ENCODE measurements around the gene ETV5.

Gene ETV5

GRCh38 chr3:186046838-186047237 is 62.1 kb downstream of the ETV5 start:
- ChIA-PET POLR2A (no interaction called here), CTCF (no interaction called here)
- TF ChIP-seq L3MBTL2 (conservative IDR thresholded peaks at IDR 0.05) (no peak), FOXK2 (IDR thresholded peaks at IDR 0.05) (no peak)
- DNase-seq (ENCODE audit: extremely low spot score): no peak

GRCh38 chr3:186044968-186045367 is 63.9 kb downstream of the ETV5 start:
- no peak for TF ChIP-seq LEF1 (IDR thresholded peaks at IDR 0.05; ENCODE audit: borderline replicate concordance)
- TF ChIP-seq HDGF (IDR thresholded peaks at IDR 0.05; ENCODE audit: borderline replicate concordance): no peak
- no peak for TF ChIP-seq SP1 (IDR thresholded peaks at IDR 0.05)
- TF ChIP-seq NFRKB (IDR thresholded peaks at IDR 0.05): no peak
- TF ChIP-seq PKNOX1 (IDR thresholded peaks at IDR 0.05): no peak
- TF ChIP-seq FOXA1 (IDR thresholded peaks at IDR 0.05): no peak
- TF ChIP-seq TARDBP (IDR thresholded peaks at IDR 0.05): no peak
- TF ChIP-seq CTBP1 (IDR thresholded peaks at IDR 0.05; ENCODE audit: borderline replicate concordance): no peak
- no peak for TF ChIP-seq L3MBTL2 (conservative IDR thresholded peaks at IDR 0.05)
- TF ChIP-seq BHLHE40 (IDR thresholded peaks at IDR 0.05; ENCODE audit: borderline replicate concordance): no peak

GRCh38 chr3:186044427-186044826 is 64.5 kb downstream of the ETV5 start:
- POLR2A ChIA-PET: no interaction called here

More at GRCh38 chr3:186044968-186045367, 63.9 kb downstream of the ETV5 start:
- ChIA-PET CTCF (no interaction called here), POLR2A (no interaction called here)
- DNase-seq (ENCODE audit: extremely low spot score): no peak

GRCh38 chr3:186042521-186043202 is 66.2 kb downstream of the ETV5 start:
- ChIA-PET CTCF (no interaction called here), POLR2A (no interaction called here)
- no peak for DNase-seq (ENCODE audit: extremely low spot score)
- no peak for TF ChIP-seq ZNF384 (IDR thresholded peaks at IDR 0.05)
- no peak for TF ChIP-seq SUZ12 (IDR thresholded peaks at IDR 0.05)
- TF ChIP-seq FOXA1 (IDR thresholded peaks at IDR 0.05): no peak
- no peak for TF ChIP-seq PKNOX1 (IDR thresholded peaks at IDR 0.05)
- TF ChIP-seq HDGF (IDR thresholded peaks at IDR 0.05; ENCODE audit: borderline replicate concordance): no peak
- TF ChIP-seq NFRKB (IDR thresholded peaks at IDR 0.05): no peak
- no peak for TF ChIP-seq ARNT (IDR thresholded peaks at IDR 0.05)

More at GRCh38 chr3:186044427-186044826, 64.5 kb downstream of the ETV5 start:
- CTCF ChIA-PET: no interaction called here
- DNase-seq (ENCODE audit: extremely low spot score): no peak
- TF ChIP-seq SUZ12 (IDR thresholded peaks at IDR 0.05) (no peak), TARDBP (IDR thresholded peaks at IDR 0.05) (no peak), L3MBTL2 (conservative IDR thresholded peaks at IDR 0.05) (no peak)

- TF ChIP-seq ARNT (IDR thresholded peaks at IDR 0.05) (no peak), LEF1 (IDR thresholded peaks at IDR 0.05; ENCODE audit: borderline replicate concordance) (no peak), FOXA1 (IDR thresholded peaks at IDR 0.05) (no peak), CTBP1 (IDR thresholded peaks at IDR 0.05; ENCODE audit: borderline replicate concordance) (no peak), SUZ12 (IDR thresholded peaks at IDR 0.05) (no peak), FOXM1 (IDR thresholded peaks at IDR 0.05; ENCODE audit: borderline replicate concordance) (no peak), HDGF (IDR thresholded peaks at IDR 0.05; ENCODE audit: borderline replicate concordance) (no peak), ZNF384 (IDR thresholded peaks at IDR 0.05) (no peak), ELF4 (IDR thresholded peaks at IDR 0.05) (no peak), PKNOX1 (IDR thresholded peaks at IDR 0.05) (no peak), BHLHE40 (IDR thresholded peaks at IDR 0.05; ENCODE audit: borderline replicate concordance) (no peak), TARDBP (IDR thresholded peaks at IDR 0.05) (no peak), FOXK2 (IDR thresholded peaks at IDR 0.05) (no peak), SP1 (IDR thresholded peaks at IDR 0.05) (no peak), NFRKB (IDR thresholded peaks at IDR 0.05) (no peak)
- CTCF ChIA-PET: no interaction called here
- no peak for DNase-seq (ENCODE audit: extremely low spot score)
- POLR2A ChIA-PET: no interaction called here
Observed at GRCh38 chr3:186042036-186042435, 66.9 kb downstream of the ETV5 start.

GRCh38 chr3:186038360-186038759 is 70.5 kb downstream of the ETV5 start:
- ChIA-PET CTCF (no interaction called here), POLR2A (no interaction called here)
- DNase-seq (ENCODE audit: extremely low spot score): no peak
- no peak for TF ChIP-seq SP1 (IDR thresholded peaks at IDR 0.05)
- no peak for TF ChIP-seq ZNF384 (IDR thresholded peaks at IDR 0.05)
- TF ChIP-seq FOXM1 (IDR thresholded peaks at IDR 0.05; ENCODE audit: borderline replicate concordance): no peak
- no peak for TF ChIP-seq LEF1 (IDR thresholded peaks at IDR 0.05; ENCODE audit: borderline replicate concordance)
- no peak for TF ChIP-seq BHLHE40 (IDR thresholded peaks at IDR 0.05; ENCODE audit: borderline replicate concordance)
- TF ChIP-seq FOXA1 (IDR thresholded peaks at IDR 0.05): no peak
- TF ChIP-seq NFRKB (IDR thresholded peaks at IDR 0.05): no peak
- no peak for TF ChIP-seq HDGF (IDR thresholded peaks at IDR 0.05; ENCODE audit: borderline replicate concordance)
- TF ChIP-seq L3MBTL2 (conservative IDR thresholded peaks at IDR 0.05): no peak

GRCh38 chr3:186035277-186035676 is 73.6 kb downstream of the ETV5 start:
- ChIA-PET CTCF (no interaction called here), POLR2A (no interaction called here)
- TF ChIP-seq SP1 (IDR thresholded peaks at IDR 0.05) (no peak), ELF4 (IDR thresholded peaks at IDR 0.05) (no peak), TARDBP (IDR thresholded peaks at IDR 0.05) (no peak), NFRKB (IDR thresholded peaks at IDR 0.05) (no peak), ZNF384 (IDR thresholded peaks at IDR 0.05) (no peak), L3MBTL2 (conservative IDR thresholded peaks at IDR 0.05) (no peak)
- no peak for DNase-seq (ENCODE audit: extremely low spot score)

Measured in HEK293T (cell line).